HG03439 (cell line): ENCODE data around the gene DMRTB1.

Source experiments
- ATAC-seq: cut with Tn5 transposase; IDR thresholded peaks from one replicate; pipeline ENCODE4 v1.9.1; 2021; ENCODE audit warnings: mild to moderate bottlenecking, moderate library complexity; ENCODE audit not compliant: unreplicated experiment

DMRTB1 gene

GRCh38 chr1:53462769-53463501 is 3.7 kb downstream of the DMRTB1 start:
- no peak for ATAC-seq

- no peak for ATAC-seq
These were observed 5.0 kb downstream of the DMRTB1 start for GRCh38 chr1:53463961-53464899.

- ATAC-seq = no peak
These were observed 6.1 kb downstream of the DMRTB1 start for GRCh38 chr1:53465023-53465957.

GRCh38 chr1:53467391-53467790 is 8.2 kb downstream of the DMRTB1 start:
- ATAC-seq = no peak

- no peak for ATAC-seq
These were observed 9.2 kb downstream of the DMRTB1 start for GRCh38 chr1:53468374-53468773.

GRCh38 chr1:53469373-53469772 is 10.2 kb downstream of the DMRTB1 start:
- ATAC-seq = no peak

GRCh38 chr1:53470155-53470554 is 11.0 kb downstream of the DMRTB1 start:
- no peak for ATAC-seq

GRCh38 chr1:53470584-53470983 is 11.4 kb downstream of the DMRTB1 start:
- ATAC-seq = no peak

- ATAC-seq = no peak
These were observed 11.8 kb downstream of the DMRTB1 start for GRCh38 chr1:53471000-53471399.

GRCh38 chr1:53473463-53473862 is 14.3 kb downstream of the DMRTB1 start:
- ATAC-seq = no peak

GRCh38 chr1:53475664-53476063 is 16.5 kb downstream of the DMRTB1 start:
- ATAC-seq = no peak

- no peak for ATAC-seq
These were observed 17.4 kb downstream of the DMRTB1 start for GRCh38 chr1:53476579-53476978.

- no peak for ATAC-seq
These were observed 18.7 kb downstream of the DMRTB1 start for GRCh38 chr1:53477651-53478501.

GRCh38 chr1:53478502-53478818 is 19.3 kb downstream of the DMRTB1 start:
- ATAC-seq = no peak

GRCh38 chr1:53480678-53481077 is 21.5 kb downstream of the DMRTB1 start:
- ATAC-seq = no peak

GRCh38 chr1:53481456-53481855 is 22.3 kb downstream of the DMRTB1 start:
- ATAC-seq = no peak

GRCh38 chr1:53482441-53483153 is 23.4 kb downstream of the DMRTB1 start:
- ATAC-seq = no peak

GRCh38 chr1:53483170-53483569 is 24.0 kb downstream of the DMRTB1 start:
- ATAC-seq = no peak

- ATAC-seq = no peak
These were observed 24.5 kb downstream of the DMRTB1 start for GRCh38 chr1:53483656-53484055.
